ENCODE results near the gene EVI5.

DNA sequence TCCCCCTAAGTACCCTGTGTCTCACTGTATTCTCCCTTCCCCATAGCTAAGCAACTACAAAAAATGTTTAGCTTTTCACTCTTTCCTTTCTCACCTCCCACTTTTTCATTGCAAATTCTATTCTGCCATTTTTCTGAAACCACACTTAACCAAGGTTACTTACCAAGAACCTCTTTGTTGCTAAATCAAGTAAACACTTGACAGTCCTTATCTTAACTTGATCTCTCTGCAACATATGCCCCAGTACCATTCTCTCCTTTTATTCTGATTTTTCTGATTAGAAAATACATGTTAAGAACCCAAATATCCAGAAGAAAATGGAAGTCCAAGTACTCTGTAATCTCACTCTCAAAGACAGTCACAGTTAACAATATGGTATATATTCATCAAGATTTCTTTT lies 16.0 kb downstream of the EVI5 start:
- TF ChIP-seq, protein P1, sequence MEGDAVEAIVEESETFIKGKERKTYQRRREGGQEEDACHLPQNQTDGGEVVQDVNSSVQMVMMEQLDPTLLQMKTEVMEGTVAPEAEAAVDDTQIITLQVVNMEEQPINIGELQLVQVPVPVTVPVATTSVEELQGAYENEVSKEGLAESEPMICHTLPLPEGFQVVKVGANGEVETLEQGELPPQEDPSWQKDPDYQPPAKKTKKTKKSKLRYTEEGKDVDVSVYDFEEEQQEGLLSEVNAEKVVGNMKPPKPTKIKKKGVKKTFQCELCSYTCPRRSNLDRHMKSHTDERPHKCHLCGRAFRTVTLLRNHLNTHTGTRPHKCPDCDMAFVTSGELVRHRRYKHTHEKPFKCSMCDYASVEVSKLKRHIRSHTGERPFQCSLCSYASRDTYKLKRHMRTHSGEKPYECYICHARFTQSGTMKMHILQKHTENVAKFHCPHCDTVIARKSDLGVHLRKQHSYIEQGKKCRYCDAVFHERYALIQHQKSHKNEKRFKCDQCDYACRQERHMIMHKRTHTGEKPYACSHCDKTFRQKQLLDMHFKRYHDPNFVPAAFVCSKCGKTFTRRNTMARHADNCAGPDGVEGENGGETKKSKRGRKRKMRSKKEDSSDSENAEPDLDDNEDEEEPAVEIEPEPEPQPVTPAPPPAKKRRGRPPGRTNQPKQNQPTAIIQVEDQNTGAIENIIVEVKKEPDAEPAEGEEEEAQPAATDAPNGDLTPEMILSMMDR (IDR thresholded peaks at IDR 0.05; ENCODE audit: poor library complexity, severe bottlenecking), result no peak
- TF ChIP-seq POLR2AphosphoS5 (IDR thresholded peaks at IDR 0.05) (no peak), EZH2 (IDR thresholded peaks at IDR 0.05; ENCODE audit: borderline replicate concordance, insufficient read depth, low read length, poor library complexity, severe bottlenecking) (no peak)
